Measurements from ENCODE around the gene SIRT6.
"Not testable (repeated sequence)": the region's sequence is repeated elsewhere in the genome, so short reads cannot be mapped to it uniquely, and the experiment has no call there.

Gene SIRT6

DNA sequence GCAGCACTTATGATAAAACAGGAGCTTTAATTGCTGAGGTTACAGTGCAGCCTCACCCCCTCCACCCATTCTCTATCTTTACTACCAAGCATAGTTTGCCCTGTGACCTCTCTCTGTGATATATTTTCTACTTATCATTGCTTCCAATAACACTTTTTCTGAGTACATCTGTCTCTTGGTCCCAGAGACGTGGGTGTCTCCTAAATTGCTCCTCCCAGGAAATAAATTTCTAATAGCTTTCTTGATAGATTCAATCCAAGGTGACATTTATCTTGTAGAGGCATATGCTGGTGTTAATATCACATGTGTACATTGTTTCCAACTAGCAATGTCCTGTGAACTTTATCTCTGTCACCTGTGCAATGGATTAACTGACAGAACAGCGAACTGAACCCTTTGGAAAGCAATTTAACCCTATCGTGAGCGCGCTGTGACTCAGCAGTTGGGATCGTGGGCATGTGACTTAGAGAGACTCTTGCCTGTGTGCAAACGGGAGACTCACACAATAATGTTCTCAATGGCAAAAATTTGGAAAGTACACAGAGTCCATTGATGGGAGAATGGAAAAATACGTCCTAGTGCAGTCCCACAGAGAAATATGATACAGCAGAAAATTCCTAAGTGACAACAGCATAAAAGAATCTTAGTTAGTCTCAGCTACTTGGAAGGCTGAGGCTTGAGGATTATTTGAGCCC lies 51.5 kb downstream of the SIRT6 start:
- peak overlapping the region; percentile 92 for H3K27ac ChIP-seq
- ChIA-PET CTCF (interaction anchor here (0.6 to 0.8 kb wide), 4 partner anchors 9 to 29 kb away, joined by 3 read pairs; no protein-coding TSS in a partner anchor), POLR2A (ENCODE audit: low non-redundant PET) (no interaction called here)
- peak; percentile 61 for DNase-seq (ENCODE audit: low spot score)
- TF ChIP-seq, protein P1, sequence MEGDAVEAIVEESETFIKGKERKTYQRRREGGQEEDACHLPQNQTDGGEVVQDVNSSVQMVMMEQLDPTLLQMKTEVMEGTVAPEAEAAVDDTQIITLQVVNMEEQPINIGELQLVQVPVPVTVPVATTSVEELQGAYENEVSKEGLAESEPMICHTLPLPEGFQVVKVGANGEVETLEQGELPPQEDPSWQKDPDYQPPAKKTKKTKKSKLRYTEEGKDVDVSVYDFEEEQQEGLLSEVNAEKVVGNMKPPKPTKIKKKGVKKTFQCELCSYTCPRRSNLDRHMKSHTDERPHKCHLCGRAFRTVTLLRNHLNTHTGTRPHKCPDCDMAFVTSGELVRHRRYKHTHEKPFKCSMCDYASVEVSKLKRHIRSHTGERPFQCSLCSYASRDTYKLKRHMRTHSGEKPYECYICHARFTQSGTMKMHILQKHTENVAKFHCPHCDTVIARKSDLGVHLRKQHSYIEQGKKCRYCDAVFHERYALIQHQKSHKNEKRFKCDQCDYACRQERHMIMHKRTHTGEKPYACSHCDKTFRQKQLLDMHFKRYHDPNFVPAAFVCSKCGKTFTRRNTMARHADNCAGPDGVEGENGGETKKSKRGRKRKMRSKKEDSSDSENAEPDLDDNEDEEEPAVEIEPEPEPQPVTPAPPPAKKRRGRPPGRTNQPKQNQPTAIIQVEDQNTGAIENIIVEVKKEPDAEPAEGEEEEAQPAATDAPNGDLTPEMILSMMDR (conservative IDR thresholded peaks at IDR 0.05; ENCODE audit: low read depth) = no peak

DNA sequence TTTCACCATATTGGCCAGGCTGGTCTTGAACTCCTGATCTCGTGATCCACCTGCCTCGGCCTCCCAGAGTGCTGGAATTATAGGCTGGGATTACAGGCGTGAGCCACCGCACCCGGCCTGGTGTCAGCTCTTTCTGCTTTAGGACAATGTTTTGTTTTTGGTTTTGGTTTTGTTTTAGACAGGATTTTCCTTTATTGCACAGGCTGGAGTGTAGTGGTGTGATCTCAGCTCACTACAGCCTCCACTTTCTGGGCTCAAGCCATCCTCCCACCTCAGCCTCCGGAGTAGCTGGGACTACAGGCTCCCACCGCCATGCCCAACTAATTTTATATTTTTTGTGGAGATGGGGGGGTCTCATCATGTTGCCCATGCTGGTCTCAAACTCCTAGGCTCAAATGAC lies 53.3 kb downstream of the SIRT6 start:
- CTCF ChIA-PET = interaction anchor here (0.7 to 1.8 kb wide), 2 partner anchors 10 to 12 kb away, joined by 3 to 8 read pairs; no protein-coding TSS in a partner anchor
- POLR2A ChIA-PET (ENCODE audit: low non-redundant PET); DNase-seq (ENCODE audit: low spot score): not testable (repeated sequence)
- H3K27ac ChIP-seq = peak overlapping the region; percentile 45; the same call in 1 of the 2 replicates

DNA sequence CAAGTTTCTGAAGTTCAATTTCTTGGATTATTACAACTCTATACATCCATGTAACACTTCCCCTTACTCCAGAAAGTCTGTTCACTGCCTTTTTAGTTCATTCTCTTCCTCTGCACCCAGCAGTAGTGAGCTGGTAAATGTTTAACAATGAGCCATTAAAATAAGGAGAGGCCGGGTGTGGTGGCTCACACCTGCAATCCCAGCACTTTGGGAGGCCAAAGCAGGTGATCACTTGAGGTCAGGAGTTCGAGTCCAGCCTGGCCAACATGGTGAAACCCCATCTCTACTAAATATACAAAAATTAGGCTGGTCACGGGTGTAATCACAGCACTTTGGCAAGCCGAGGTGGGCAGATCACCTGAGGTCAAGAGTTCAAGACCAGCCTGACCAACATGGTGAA lies 55.0 kb downstream of the SIRT6 start:
- DNase-seq (ENCODE audit: low spot score); POLR2A ChIA-PET (ENCODE audit: low non-redundant PET): not testable (repeated sequence)
- CTCF ChIA-PET = interaction anchor here (0.6 to 1.8 kb wide), 3 partner anchors 12 to 106 kb away, joined by 5 to 8 read pairs (median 5); no protein-coding TSS in a partner anchor
- H3K27ac ChIP-seq = peak overlapping the region; percentile 50

DNA sequence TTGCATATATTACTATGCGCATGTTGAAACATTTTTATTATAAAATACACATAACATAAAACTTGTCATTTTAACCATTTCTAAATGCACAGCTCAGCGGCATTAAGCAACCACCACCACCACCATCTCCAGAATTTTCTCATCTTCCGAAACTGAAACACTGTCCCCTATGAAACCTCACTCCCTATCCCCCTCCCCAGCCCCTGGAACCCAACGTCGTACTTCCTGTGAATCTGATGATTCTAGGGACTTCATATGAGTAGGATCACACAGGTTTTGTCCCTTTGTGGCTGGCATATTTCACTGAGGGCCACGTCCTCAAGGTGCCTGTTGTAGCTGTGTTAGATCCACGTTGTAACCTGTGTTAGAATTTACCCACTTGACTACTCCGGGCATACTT lies 57.7 kb downstream of the SIRT6 start:
- no peak for DNase-seq (ENCODE audit: low spot score)
- ChIA-PET POLR2A (ENCODE audit: low non-redundant PET) (no interaction called here), CTCF (interaction anchor here (1.0 kb wide), 1 partner anchor 15 kb away, joined by 6 read pairs; no protein-coding TSS in a partner anchor)
- H3K27ac ChIP-seq = peak overlapping the region; percentile 77
- TF ChIP-seq, protein P1 (conservative IDR thresholded peaks at IDR 0.05; ENCODE audit: low read depth) = no peak
